ENCODE results near the gene GALNS. TPM values are rescaled to one million over a fixed set of nuclear protein-coding genes. Genes with fewer than 3 reads are reported as not detected.

The GALNS gene
- polyA plus RNA-seq, 1 experiment: 11.6 TPM

DNA sequence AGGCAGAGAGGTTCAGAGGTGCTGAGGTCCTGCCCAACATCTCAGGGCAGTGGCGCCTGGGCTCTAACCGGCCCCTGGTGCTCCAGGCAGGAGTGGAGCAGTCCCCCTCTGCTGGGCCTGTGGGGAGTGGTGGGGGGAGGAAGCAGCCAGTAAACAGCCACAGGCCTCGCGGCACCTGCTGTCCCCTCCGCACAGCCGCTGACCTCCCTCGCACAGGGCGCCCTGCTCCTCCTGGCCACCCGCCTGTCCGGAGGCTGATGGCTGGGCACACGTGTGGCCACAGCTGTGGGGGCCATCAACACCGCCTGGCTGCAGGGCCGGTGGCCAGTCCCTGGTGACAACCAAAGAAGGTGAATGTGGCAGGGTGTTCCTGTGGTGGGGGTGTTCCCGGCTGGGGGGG is 46.5 kb upstream of the GALNS start:
- H3K27me3 ChIP-seq (ENCODE audit: control insufficient read depth, insufficient read depth, low read length): peaks cover 30% of the 10 kb centered on the region
- no peak overlapping the region for H3K27ac ChIP-seq (ENCODE audit: low read depth, low read length)
- H3K4me3 ChIP-seq (ENCODE audit: low read depth, low read length): no peak overlapping the region
- TF ChIP-seq, protein P1, sequence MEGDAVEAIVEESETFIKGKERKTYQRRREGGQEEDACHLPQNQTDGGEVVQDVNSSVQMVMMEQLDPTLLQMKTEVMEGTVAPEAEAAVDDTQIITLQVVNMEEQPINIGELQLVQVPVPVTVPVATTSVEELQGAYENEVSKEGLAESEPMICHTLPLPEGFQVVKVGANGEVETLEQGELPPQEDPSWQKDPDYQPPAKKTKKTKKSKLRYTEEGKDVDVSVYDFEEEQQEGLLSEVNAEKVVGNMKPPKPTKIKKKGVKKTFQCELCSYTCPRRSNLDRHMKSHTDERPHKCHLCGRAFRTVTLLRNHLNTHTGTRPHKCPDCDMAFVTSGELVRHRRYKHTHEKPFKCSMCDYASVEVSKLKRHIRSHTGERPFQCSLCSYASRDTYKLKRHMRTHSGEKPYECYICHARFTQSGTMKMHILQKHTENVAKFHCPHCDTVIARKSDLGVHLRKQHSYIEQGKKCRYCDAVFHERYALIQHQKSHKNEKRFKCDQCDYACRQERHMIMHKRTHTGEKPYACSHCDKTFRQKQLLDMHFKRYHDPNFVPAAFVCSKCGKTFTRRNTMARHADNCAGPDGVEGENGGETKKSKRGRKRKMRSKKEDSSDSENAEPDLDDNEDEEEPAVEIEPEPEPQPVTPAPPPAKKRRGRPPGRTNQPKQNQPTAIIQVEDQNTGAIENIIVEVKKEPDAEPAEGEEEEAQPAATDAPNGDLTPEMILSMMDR (IDR thresholded peaks at IDR 0.05; ENCODE audit: low read depth, low read length): no peak
- ChIA-PET CTCF (no interaction called here), POLR2A (no interaction called here)
- no peak for DNase-seq (ENCODE audit: low read depth, low spot score)
- peaks cover 3% of the 10 kb centered on the region; the same call in 1 of the 2 replicates for H3K9me3 ChIP-seq (ENCODE audit: control insufficient read depth, insufficient read depth, low read length)

DNA sequence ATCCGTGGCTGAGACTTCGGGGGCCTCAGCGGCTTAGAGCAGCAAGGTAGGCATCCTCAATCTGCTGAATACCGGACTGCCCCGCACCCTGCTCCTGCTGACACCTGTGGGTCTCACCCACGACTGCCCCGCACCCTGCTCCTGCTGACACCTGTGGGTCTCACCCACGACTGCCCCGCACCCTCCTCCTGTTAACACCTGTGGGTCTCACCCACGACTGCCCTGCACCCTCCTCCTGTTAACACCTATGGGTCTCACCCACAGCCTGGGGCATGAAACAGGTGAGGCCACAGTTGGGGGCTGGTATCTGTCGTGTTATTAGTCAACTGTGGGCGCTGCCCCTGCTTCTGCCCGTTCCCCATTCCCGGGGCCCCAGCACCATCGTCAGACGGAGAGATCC is 46.0 kb upstream of the GALNS start:
- H3K9me3 ChIP-seq (ENCODE audit: control insufficient read depth, insufficient read depth, low read length): peaks cover 3% of the 10 kb centered on the region; the same call in 1 of the 2 replicates
- H3K27ac ChIP-seq (ENCODE audit: low read depth, low read length): no peak overlapping the region
- CTCF ChIA-PET: no interaction called here
- TF ChIP-seq, protein P1 (IDR thresholded peaks at IDR 0.05; ENCODE audit: low read depth, low read length): no peak
- POLR2A ChIA-PET: no interaction called here
- peaks cover 30% of the 10 kb centered on the region for H3K27me3 ChIP-seq (ENCODE audit: control insufficient read depth, insufficient read depth, low read length)
- no peak overlapping the region for H3K4me3 ChIP-seq (ENCODE audit: low read depth, low read length)
- DNase-seq (ENCODE audit: low read depth, low spot score): no peak

DNA sequence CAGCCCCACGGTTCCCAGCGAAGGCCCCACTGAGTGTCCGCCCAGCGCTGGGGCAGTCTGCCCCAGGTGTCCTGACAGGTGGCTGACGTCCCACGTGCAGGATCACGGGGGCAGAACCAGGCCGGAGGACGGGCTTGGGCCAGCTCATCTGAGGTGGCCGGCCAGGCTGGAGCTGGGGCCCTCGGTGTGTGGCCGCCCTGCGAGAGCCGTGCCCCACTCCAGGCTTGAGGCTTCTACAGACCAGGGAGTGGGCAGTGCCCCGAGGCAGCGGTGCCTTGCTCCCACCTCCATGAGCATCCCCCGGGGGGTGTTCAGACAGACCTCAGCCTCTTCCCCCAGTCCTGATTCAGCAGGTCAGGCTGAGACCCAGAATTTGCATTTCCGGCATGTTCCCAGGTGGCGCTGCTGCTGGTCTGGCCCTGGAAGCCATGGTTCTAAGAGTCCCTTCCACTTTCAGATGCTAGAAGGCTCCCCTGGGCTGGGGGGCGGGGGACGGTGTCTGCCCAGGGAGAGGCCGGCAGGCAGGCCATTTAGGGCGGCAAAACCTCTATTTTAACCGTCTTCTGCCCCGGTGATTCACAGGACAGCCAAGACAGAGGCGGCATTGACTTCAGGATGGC is 45.1 kb upstream of the GALNS start:
- H3K27ac ChIP-seq (ENCODE audit: low read depth, low read length): no peak overlapping the region
- peaks cover 30% of the 10 kb centered on the region for H3K27me3 ChIP-seq (ENCODE audit: control insufficient read depth, insufficient read depth, low read length)
- H3K9me3 ChIP-seq (ENCODE audit: control insufficient read depth, insufficient read depth, low read length): peaks cover 3% of the 10 kb centered on the region; the same call in 1 of the 2 replicates
- TF ChIP-seq, protein P1 (IDR thresholded peaks at IDR 0.05; ENCODE audit: low read depth, low read length): no peak
- POLR2A ChIA-PET: no interaction called here
- DNase-seq (ENCODE audit: low read depth, low spot score): no peak
- CTCF ChIA-PET: no interaction called here
- no peak overlapping the region for H3K4me3 ChIP-seq (ENCODE audit: low read depth, low read length)

DNA sequence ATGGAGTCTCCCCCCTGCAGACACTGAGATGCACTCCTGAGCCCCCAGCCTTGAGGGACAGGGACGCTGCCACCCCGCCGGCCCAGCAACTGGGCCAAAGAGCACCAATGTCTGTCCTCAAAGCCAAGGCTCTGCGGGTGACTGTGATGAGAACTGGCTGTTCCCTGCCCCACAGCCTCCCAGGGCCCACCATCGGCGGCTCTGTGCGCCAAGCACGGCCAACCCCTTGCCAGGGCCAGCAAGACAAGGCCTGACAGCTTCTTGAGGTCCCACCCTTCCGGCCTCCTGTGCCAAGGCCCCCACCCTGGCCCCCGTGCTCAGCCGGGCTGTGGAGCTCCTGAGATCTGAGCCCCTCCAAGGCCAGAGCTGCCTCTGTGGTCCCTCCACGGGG is 43.9 kb upstream of the GALNS start:
- no peak for DNase-seq (ENCODE audit: low read depth, low spot score)
- peaks cover 30% of the 10 kb centered on the region for H3K27me3 ChIP-seq (ENCODE audit: control insufficient read depth, insufficient read depth, low read length)
- no peak overlapping the region for H3K4me3 ChIP-seq (ENCODE audit: low read depth, low read length)
- TF ChIP-seq, protein P1 (IDR thresholded peaks at IDR 0.05; ENCODE audit: low read depth, low read length): no peak
- POLR2A ChIA-PET: no interaction called here
- H3K27ac ChIP-seq (ENCODE audit: low read depth, low read length): no peak overlapping the region
- CTCF ChIA-PET: no interaction called here
- H3K9me3 ChIP-seq (ENCODE audit: control insufficient read depth, insufficient read depth, low read length): peaks cover 3% of the 10 kb centered on the region; the same call in 1 of the 2 replicates

- no peak for DNase-seq (ENCODE audit: low read depth, low spot score)
- ChIA-PET POLR2A (no interaction called here), CTCF (no interaction called here)
- TF ChIP-seq, protein P1 (IDR thresholded peaks at IDR 0.05; ENCODE audit: low read depth, low read length): no peak
- no peak overlapping the region for H3K4me3 ChIP-seq (ENCODE audit: low read depth, low read length)
- H3K27me3 ChIP-seq (ENCODE audit: control insufficient read depth, insufficient read depth, low read length): peaks cover 30% of the 10 kb centered on the region
- H3K9me3 ChIP-seq (ENCODE audit: control insufficient read depth, insufficient read depth, low read length): peaks cover 3% of the 10 kb centered on the region; the same call in 1 of the 2 replicates
- no peak overlapping the region for H3K27ac ChIP-seq (ENCODE audit: low read depth, low read length)
Observed at GRCh38 chr16:88899901-88900661, 43.3 kb upstream of the GALNS start.

Data from AG04450 (cell line).